ENCODE results near the gene STX17.
"Not testable (repeated sequence)": the region's sequence is repeated elsewhere in the genome, so short reads cannot be mapped to it uniquely, and the experiment has no call there.

Gene STX17

GRCh38 chr9:99977033-99977792, 70.8 kb downstream of the STX17 start:
- no peak for DNase-seq

GRCh38 chr9:99978221-99978620, 71.8 kb downstream of the STX17 start:
- no peak for DNase-seq

GRCh38 chr9:99980598-99980997, 74.1 kb downstream of the STX17 start:
- no peak for DNase-seq

DNA sequence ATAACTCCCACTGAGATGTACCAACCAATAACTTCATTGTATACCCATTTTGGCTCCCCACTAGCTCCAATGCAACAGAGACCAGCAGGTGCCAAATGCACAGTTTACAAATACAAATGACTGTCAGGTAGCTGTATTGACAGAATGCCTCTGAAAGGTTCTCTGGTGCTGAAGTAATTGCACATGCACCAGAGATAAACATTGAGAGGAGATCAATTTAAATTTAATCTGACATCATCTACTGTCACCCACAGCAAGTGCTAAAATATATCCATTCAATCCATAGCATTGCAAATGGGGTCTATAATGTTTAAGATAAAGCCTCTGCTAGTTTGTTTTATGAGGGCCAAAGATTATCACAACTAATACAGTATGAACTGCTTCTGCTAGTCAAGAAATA, 80.2 kb downstream of the STX17 start:
- no peak for DNase-seq

- not testable (repeated sequence) for DNase-seq
Observed at GRCh38 chr9:99990508-99990907, 84.1 kb downstream of the STX17 start.

GRCh38 chr9:99998266-99998665, 91.8 kb downstream of the STX17 start:
- DNase-seq: no peak

DNA sequence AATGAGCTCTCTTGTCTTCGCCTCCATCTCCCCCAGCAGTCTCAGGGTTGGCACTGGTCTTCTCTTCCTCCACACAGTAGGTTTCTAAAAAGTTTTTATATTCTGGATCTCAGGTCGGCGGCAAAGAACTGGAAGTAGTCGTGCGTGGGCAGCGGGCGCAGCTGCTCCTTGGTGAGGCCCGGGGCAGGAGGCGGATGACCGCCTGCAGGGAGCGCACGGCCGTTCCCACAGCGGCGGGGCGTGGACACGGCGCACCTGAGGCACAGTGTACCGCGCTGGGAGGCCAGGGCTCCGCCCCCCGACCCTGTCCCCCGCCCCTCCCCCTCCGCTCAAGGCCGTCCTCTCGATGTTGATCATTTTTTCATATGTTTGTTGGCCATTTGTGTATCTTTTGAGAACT, 92.4 kb downstream of the STX17 start:
- DNase-seq: no peak

- DNase-seq: no peak
Observed at GRCh38 chr9:99999797-100000196, 93.3 kb downstream of the STX17 start.

GRCh38 chr9:100011062-100011681, 104.7 kb downstream of the STX17 start:
- DNase-seq: peak; percentile 0 to 64

DNA sequence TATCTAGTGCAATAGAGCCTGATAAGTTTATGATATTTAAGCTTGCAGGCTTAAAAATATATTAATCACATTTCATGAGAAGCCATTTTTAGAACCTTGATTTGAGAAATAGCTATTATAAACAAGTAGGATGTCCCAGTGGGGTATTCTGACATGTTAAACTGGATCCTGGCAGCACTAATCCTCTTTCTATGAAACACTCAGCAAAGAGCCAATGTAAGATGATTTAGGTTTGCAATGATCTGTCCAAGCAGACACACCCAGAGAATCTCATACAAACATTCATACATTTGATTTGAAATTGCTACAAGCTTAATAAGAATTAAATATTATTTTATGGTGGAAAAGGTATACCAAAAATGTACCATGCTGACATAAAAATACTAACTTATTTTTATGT, 105.8 kb downstream of the STX17 start:
- no peak for DNase-seq

DNA sequence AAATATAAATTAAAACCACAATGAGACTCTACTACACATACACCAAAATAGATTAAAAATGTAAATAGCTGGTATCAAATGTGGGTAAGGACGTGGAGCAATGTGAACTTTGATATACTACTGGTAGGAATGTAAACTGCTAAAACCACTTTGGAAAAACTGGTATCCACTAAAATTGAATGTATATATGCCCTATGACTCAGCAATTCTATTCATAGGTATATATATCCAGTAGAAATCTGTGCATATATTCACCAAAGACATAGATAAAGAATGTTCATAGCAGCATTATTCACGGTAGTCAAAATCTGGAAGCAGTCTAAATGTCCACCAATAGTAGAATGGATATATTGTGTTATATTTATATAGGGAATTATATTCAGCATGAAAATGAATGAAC, 107.1 kb downstream of the STX17 start:
- DNase-seq: no peak

DNA sequence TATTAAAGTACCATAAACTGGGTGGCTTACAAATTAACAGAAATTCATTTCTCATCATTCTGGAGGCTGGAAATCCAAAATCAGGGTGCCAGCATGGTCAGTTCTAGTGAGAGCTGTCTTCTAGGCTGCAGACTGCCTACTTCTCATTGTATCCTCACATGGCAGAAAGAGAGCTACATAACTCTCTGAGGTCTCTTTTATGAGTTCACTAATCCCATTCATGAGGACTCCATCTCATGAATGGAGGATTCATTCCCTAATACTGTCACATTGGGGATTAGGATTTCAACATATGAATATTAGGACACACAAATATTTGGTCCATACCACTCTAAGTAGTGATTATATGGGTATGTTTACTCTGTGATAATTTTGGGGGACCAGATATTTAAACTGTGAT, 108.4 kb downstream of the STX17 start:
- no peak for DNase-seq

DNA sequence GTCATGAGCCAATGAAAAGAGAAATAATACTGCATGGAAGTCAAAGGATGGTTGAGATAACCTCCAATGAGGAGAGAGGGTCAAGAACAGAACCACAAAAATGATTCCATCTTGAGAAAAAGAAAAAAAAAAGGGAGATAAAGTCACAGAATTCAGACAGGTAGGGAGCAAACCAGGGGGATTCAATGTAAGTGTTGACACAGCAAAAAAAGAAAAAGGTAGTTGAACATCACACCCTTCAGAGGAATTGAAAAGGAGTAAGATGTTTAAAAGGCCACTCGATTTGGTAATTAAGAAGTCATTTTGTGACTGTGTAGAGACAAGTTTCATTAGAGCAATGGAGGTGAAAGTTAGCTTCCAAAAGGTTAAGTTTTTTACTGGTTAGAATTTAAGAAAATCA, 113.1 kb downstream of the STX17 start:
- DNase-seq: no peak

Data from NCI-H526 (cell line).